GM12875 (cell line): ENCODE results near the gene AMELX.

ENCODE experiments used
- H3K4me3 ChIP-seq: one replicate; pipeline ENCODE4 v1.5.1; 2011; ENCODE audit warnings: low read depth, low read length, control low read depth
- CTCF ChIP-seq: IDR thresholded peaks from 2 replicates; pipeline ENCODE4 v1.5.1; 2011; ENCODE audit warnings: low read depth, mild to moderate bottlenecking, control low read depth, inconsistent platforms, low read length, moderate library complexity, borderline replicate concordance; ENCODE audit not compliant: insufficient read depth

The AMELX gene

GRCh38 chrX:11272863-11273262, 20.4 kb upstream of the AMELX start:
- no peak overlapping the region for H3K4me3 ChIP-seq
- no peak for TF ChIP-seq CTCF

- no peak overlapping the region for H3K4me3 ChIP-seq
- no peak for TF ChIP-seq CTCF
These were observed 19.7 kb upstream of the AMELX start for GRCh38 chrX:11273544-11273943.

- TF ChIP-seq CTCF, result no peak
- no peak overlapping the region for H3K4me3 ChIP-seq
These were observed 11.2 kb upstream of the AMELX start for GRCh38 chrX:11282043-11282442.

GRCh38 chrX:11285651-11286050, 7.6 kb upstream of the AMELX start:
- no peak for TF ChIP-seq CTCF

GRCh38 chrX:11287505-11287904, 5.7 kb upstream of the AMELX start:
- TF ChIP-seq CTCF, result no peak
- H3K4me3 ChIP-seq, result no peak overlapping the region

More at GRCh38 chrX:11285651-11286050, 7.6 kb upstream of the AMELX start:
- H3K4me3 ChIP-seq, result no peak overlapping the region

GRCh38 chrX:11290416-11291102, 2.7 kb upstream of the AMELX start:
- H3K4me3 ChIP-seq, result no peak overlapping the region

More at GRCh38 chrX:11290416-11291102, 2.7 kb upstream of the AMELX start:
- no peak for TF ChIP-seq CTCF
